Lung (tissue), 12 donors: ENCODE measurements around the gene H2AZ1. TPM values are rescaled to one million over a fixed set of nuclear protein-coding genes. Genes with fewer than 3 reads are reported as not detected.

ENCODE experiments used
- ATAC-seq: fragments of 200-7000 bp; cut with Tn5 transposase; one replicate; pipeline ENCODE4 v1.9.1; 2020; ENCODE audit warnings: moderate number of reproducible peaks; ENCODE audit not compliant: insufficient read depth, low FRiP score
- DNase-seq, 3 donors: peaks; one replicate each; pipeline ENCODE4 v3.0.0-alpha.2; 2013 to 2017
- H3K27ac ChIP-seq, 2 donors: one replicate each; pipeline ENCODE4 v1.5.1; 2013; ENCODE audit warnings: mild to moderate bottlenecking in 2 of 2, moderate library complexity in 2 of 2, control low read depth in 1 of 2, inconsistent platforms in 1 of 2, low read depth in 1 of 2, low read length in 1 of 2
- H3K27me3 ChIP-seq, 3 donors: one replicate each; pipeline ENCODE4 v1.5.1; 2013; ENCODE audit warnings: low read length in 2 of 3; ENCODE audit not compliant: control insufficient read depth in 3 of 3, insufficient read depth in 3 of 3
- H3K36me3 ChIP-seq, 4 donors: one replicate each; pipeline ENCODE4 v1.5.1; 2013; ENCODE audit warnings: low read length in 4 of 4, mild to moderate bottlenecking in 1 of 4, moderate library complexity in 1 of 4; ENCODE audit not compliant: control insufficient read depth in 4 of 4, insufficient read depth in 4 of 4
- H3K4me1 ChIP-seq, 5 donors: one replicate each; pipeline ENCODE4 v1.5.1; 2013; ENCODE audit warnings: low read length in 5 of 5, mild to moderate bottlenecking in 2 of 5, moderate library complexity in 1 of 5; ENCODE audit not compliant: control insufficient read depth in 5 of 5, insufficient read depth in 5 of 5
- H3K4me3 ChIP-seq: one replicate; pipeline ENCODE4 v1.5.1; 2013; ENCODE audit warnings: mild to moderate bottlenecking, control low read depth, moderate library complexity
- H3K9ac ChIP-seq, 2 donors: one replicate each; pipeline ENCODE4 v1.5.1; 2013; ENCODE audit warnings: low read length in 2 of 2, control low read depth in 1 of 2; ENCODE audit not compliant: insufficient read depth in 1 of 2
- H3K9me3 ChIP-seq, 4 donors: one replicate each; pipeline ENCODE4 v1.5.1; 2013; ENCODE audit warnings: low read length in 3 of 4, mild to moderate bottlenecking in 1 of 4, moderate library complexity in 1 of 4; ENCODE audit not compliant: control insufficient read depth in 4 of 4, insufficient read depth in 3 of 4
- WGBS, 2 donors: extraction: QIAGEN DNeasy Blood & Tissue Kit; methylation state at CpG; one replicate each; pipeline ENCODE4 v1.1.7; 2013; 5-methylcytosine and 5-hydroxymethylcytosine counted together
- polyA plus RNA-seq, 2 donors: library from polyadenylated mRNA; stranded (reverse); fragments of 200-250 nt; gene quantifications; one replicate each; pipeline ENCODE4 v1.2.1, GENCODE V29; 2013
- total RNA-seq, 2 donors: library from RNA; depleted of rRNA in 1 of 2; stranded (reverse); fragments of >200 nt in 1 of 2; gene quantifications; one replicate each; pipeline ENCODE4 v1.2.1, GENCODE V29; 2014 to 2021
- TF ChIP-seq, protein P1 (sequence below): IDR thresholded peaks from 2 replicates; pipeline ENCODE4 v1.5.1; 2012; ENCODE audit warnings: mild to moderate bottlenecking; ENCODE audit errors: control extremely low read depth, extremely low read depth
- donor health status: control.
- donor health status: control.
- donor health status: Bipolar disorder and iron deficiency.
- donor health status: healthy.
- donor health status: DM: yes; HTN: yes; CAD: no.

The H2AZ1 gene
- total and polyA plus RNA-seq, 4 donors = 110 to 229 (median 144) TPM

DNA sequence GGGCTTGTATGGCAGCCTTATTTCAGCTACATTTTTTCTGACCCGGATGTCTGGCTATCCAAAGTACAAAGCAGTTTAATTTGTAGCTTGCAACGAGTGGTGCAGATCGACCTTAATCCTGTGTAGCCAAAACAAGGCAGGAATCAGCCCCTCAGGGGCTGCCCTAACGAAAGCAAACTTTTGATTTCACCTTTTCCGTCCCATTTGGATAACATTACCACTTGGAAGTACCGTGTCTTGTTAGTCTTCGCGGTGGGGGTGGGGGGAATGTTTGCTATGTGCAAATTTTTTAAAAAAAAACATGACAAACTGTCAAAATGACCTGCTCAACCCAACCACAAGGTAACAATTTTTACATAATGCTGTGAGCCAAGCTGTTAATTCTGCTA is 2.9 kb downstream of the H2AZ1 start:
- 26 to 27% methylated on average over 8 of the region's 8 CpGs for WGBS, 2 donors
- TF ChIP-seq, protein P1, sequence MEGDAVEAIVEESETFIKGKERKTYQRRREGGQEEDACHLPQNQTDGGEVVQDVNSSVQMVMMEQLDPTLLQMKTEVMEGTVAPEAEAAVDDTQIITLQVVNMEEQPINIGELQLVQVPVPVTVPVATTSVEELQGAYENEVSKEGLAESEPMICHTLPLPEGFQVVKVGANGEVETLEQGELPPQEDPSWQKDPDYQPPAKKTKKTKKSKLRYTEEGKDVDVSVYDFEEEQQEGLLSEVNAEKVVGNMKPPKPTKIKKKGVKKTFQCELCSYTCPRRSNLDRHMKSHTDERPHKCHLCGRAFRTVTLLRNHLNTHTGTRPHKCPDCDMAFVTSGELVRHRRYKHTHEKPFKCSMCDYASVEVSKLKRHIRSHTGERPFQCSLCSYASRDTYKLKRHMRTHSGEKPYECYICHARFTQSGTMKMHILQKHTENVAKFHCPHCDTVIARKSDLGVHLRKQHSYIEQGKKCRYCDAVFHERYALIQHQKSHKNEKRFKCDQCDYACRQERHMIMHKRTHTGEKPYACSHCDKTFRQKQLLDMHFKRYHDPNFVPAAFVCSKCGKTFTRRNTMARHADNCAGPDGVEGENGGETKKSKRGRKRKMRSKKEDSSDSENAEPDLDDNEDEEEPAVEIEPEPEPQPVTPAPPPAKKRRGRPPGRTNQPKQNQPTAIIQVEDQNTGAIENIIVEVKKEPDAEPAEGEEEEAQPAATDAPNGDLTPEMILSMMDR = no peak
- H3K9ac ChIP-seq = peak overlapping the region in 1 of 2 donors; percentile 61
- H3K9me3 ChIP-seq = no peaks in the 10 kb centered on the region
- H3K4me1 ChIP-seq = peaks cover 3 to 39% (median 17%) of the 10 kb centered on the region in 5 donors
- H3K27me3 ChIP-seq = no peaks in the 10 kb centered on the region
- DNase-seq (no peak), ATAC-seq (no peak)
- no peak overlapping the region for H3K4me3 ChIP-seq
- H3K27ac ChIP-seq = peak overlapping the region; percentile 88 to 95
- peaks cover 0 to 13% (median 3%) of the 10 kb centered on the region in 4 donors for H3K36me3 ChIP-seq

DNA sequence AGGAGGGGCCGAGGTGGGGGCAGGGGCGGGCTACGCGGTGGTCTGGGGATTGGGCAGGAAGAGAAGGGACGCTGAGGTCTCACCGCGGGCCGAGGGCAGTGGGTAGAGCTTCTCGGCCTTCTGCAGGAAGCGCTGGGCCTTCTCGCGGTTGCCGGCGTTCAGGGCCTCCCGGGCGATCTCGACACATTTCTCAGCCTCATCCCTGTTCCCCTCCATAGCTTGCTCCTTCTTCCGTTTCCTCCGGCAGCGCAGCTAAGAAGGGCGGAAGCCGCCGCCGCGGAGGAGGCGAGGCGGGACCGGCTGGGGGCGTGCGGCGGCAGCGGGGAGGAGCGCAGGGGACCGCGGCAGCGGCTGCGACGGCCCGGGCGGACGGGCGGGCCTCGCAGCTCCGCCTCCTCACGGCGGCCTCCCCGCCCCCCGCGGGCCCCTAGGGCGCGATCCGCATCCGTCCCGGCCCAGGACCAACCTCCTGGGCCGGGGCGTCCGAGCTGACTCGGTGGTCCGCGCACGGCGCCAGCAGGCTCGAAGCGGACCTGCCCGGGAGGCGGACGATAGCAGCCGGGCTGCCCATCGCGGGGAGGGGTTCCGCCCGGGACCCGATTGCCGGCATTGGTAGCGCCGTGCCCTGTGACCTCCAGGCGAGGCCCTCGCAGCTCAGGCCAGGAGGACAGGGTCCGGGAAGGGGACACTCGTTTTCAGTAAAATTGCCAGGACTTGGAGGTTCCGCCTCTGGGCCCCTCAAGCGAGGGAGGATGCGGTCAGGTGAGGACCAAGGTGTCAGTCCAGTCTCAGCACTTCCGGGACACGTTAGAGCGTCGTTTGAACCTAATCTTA is 3.5 kb downstream of the H2AZ1 start, which contains the start of gene DNAJB14:
DNAJB14 (minus strand) TSS at position 263 of the 834 bp plus-strand sequence; CDS start at position 216, 47 bp downstream.
- WGBS, 2 donors = 1 to 3% methylated on average over 59 to 87 of the region's 87 CpGs
- Histone ChIP-seq H3K27ac (peak within 1 kb of the TSS; percentile 88 to 95), H3K9me3 (no peaks in the 10 kb centered on the region), H3K4me1 (peaks cover 3 to 39% (median 17%) of the 10 kb centered on the region in 5 donors), H3K9ac (peak within 1 kb of the TSS; percentile 59 to 98), H3K27me3 (no peaks in the 10 kb centered on the region), H3K36me3 (peaks cover 0 to 13% (median 3%) of the 10 kb centered on the region in 4 donors), H3K4me3 (peak within 1 kb of the TSS; percentile 81)
- TF ChIP-seq, protein P1 = no peak
- peak; percentile 78 for ATAC-seq
- peak; percentile 80 to 90 (median 84) for DNase-seq

DNA sequence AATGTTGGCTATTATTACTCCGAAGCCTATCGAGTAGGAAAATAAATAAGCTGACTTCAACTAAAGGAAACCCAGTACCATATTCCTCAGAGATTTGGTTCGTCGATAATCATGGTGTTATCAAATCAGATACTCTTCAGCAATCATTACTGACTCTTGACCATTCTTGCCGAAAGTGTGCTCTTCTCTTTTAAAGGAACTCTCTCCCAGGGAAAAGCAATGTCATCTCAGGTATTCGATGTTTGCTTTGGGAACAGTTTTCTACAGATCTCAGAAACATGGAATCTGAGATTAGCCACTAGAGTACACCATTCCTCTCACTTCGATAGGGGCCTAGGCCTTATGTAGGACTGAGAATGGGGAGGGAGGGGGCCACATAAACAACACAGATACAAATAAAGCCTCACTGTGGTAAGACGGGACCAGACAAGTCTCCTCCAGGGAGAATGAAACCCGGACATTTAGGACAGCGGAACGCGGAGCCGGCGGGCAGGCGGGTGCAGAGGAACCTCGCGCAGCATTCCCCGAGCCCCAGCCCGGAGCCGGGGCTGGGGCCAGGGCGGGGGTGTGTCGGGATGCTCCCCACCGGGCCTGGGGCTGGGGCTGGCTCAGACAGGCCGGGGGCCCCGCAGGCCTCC is 4.2 kb downstream of the H2AZ1 start:
- peak overlapping the region; percentile 59 to 98 for H3K9ac ChIP-seq
- peak overlapping the region; percentile 81 for H3K4me3 ChIP-seq
- H3K36me3 ChIP-seq = peaks cover 0 to 13% (median 3%) of the 10 kb centered on the region in 4 donors
- H3K9me3 ChIP-seq = no peaks in the 10 kb centered on the region
- WGBS, 2 donors = 1 to 2% methylated on average over 25 of the region's 25 CpGs
- DNase-seq (peak in 2 of 3 donors; percentile 64 to 66), ATAC-seq (no peak)
- TF ChIP-seq, protein P1 = no peak
- peaks cover 3 to 35% (median 17%) of the 10 kb centered on the region in 5 donors for H3K4me1 ChIP-seq
- H3K27ac ChIP-seq = peak overlapping the region; percentile 88 to 95
- H3K27me3 ChIP-seq = no peaks in the 10 kb centered on the region
